Heart right ventricle (tissue), 16 donors: ENCODE measurements around the gene TERF2IP. TPM values are rescaled to one million over a fixed set of nuclear protein-coding genes. Genes with fewer than 3 reads are reported as not detected.

Experiments
- ATAC-seq, 8 donors: fragments of 200-7000 bp; cut with Tn5 transposase; one replicate each; pipeline ENCODE4 v1.9.1; 2020; ENCODE audit warnings: mild to moderate bottlenecking in 8 of 8, moderate library complexity in 8 of 8, moderate number of reproducible peaks in 1 of 8
- DNase-seq, 2 donors: peaks; one replicate each; pipeline ENCODE4 v3.0.0-alpha.2; 2020
- H3K27ac ChIP-seq, 10 donors: fragments of 200-600 bp; sonication (generic) in 2 of 10; one replicate each; pipeline versions ENCODE4 v1.5.0 to v1.8.0; 2020 to 2022; ENCODE audit warnings: mild to moderate bottlenecking in 3 of 10
- H3K27me3 ChIP-seq, 7 donors: fragments of 200-600 bp; one replicate each; pipeline ENCODE4 v1.8.0; 2021 to 2022; ENCODE audit warnings: mild to moderate bottlenecking in 2 of 7
- H3K36me3 ChIP-seq, 9 donors: fragments of 200-600 bp; sonication (generic) in 1 of 9; one replicate each; pipeline versions ENCODE4 v1.5.0 to v1.8.0; 2020 to 2022; ENCODE audit warnings: mild to moderate bottlenecking in 2 of 9
- H3K4me1 ChIP-seq, 9 donors: fragments of 200-600 bp; sonication (generic) in 1 of 9; one replicate each; pipeline versions ENCODE4 v1.5.0 to v1.8.0; 2020 to 2022; ENCODE audit warnings: mild to moderate bottlenecking in 4 of 9
- H3K4me3 ChIP-seq, 10 donors: fragments of 200-600 bp; sonication (generic) in 2 of 10; one replicate each; pipeline versions ENCODE4 v1.5.0 to v1.8.0; 2020 to 2022; ENCODE audit warnings: mild to moderate bottlenecking in 7 of 10, moderate library complexity in 2 of 10
- H3K9me3 ChIP-seq, 11 donors: fragments of 200-600 bp in 10 of 11; sonication (generic) in 2 of 11; one replicate each; pipeline versions ENCODE4 v1.5.0 to v1.8.0; 2013 to 2022; ENCODE audit warnings: mild to moderate bottlenecking in 2 of 11, control low read depth in 1 of 11, moderate library complexity in 1 of 11
- CTCF ChIP-seq, 9 donors: fragments of 200-600 bp; sonication (generic) in 2 of 9; IDR thresholded peaks; one replicate each; pipeline versions ENCODE4 v1.5.0 to v1.8.0; 2021 to 2022; ENCODE audit warnings: antibody characterized with exemption in 9 of 9, mild to moderate bottlenecking in 5 of 9, moderate library complexity in 1 of 9
- WGBS, 2 donors: extraction: QIAGEN DNeasy Blood & Tissue Kit; methylation state at CpG; one replicate each; pipeline ENCODE4 v1.1.7; 2013; ENCODE audit warnings: inconsistent platforms in 1 of 2; 5-methylcytosine and 5-hydroxymethylcytosine counted together
- intact Hi-C, 10 donors: fragments of 100-400 bp; cut with DNase I; formaldehyde crosslinking; loops; one replicate each; pipeline versions ENCODE4 v1.11.1 to v1.14.2; 2022
- polyA plus RNA-seq, 2 donors: library from polyadenylated mRNA; stranded (reverse); fragments of 200-250 nt; gene quantifications; one replicate each; pipeline ENCODE4 v1.2.3, GENCODE V29; 2013
- total RNA-seq, 10 donors: library from RNA; stranded (reverse); fragmentation: NEBNext Ultra II Directional in 3 of 10; extraction: Animal tissue kit (Norgen Biotek cat#: 25700) in 3 of 10; gene quantifications; one replicate each; pipeline versions ENCODE4 v1.2.1 to v1.2.4, GENCODE V29; 2021 to 2023
- donor health status: Arrhythmogenic right ventricular cardiomyopathy.
- donor health status: ischemic (EF 13 %, LVEDD 7.1; RV severe dilation, severe dysfunction).
- donor health status: healthy with polysubstance abuse.
- donor health status: DM: no; HTN: yes; CAD: no.
- donor health status: DM: no; HTN: no; CAD: no.
- donor health status: ischemic (EF 25% LVEDD 6.9; RV normal size, moderate dysfunction).
- donor health status: ischemic (EF 25% LVEDD 5.7; RV mildly dilated, moderate dysfunction).
- donor health status: healthy.
- donor health status: DM: yes; HTN: yes; CAD: no.
- donor health status: Ischemic cardiomyopathy.
- donor health status: ischemic (EF 35%, LVEDD 5.7; RV mildly dilated, moderate dysfunction).
- donor health status: nonischemic (EF 11% LVEDD 7.7; RV severe dilation, severe dysfunction).
- donor health status: DM: yes; HTN: yes; CAD: no.
- donor health status: PGD.
- donor health status: ischemic (EF 29% LVEDD 5.4; RV normal size, mild dysfunction).
- donor health status: nonischemic (EF 23%, LVEDD 6.1; RV moderate dilation, normal function).

The TERF2IP gene
- total and polyA plus RNA-seq, 12 donors = 43.3 to 79.3 (median 64.5) TPM

DNA sequence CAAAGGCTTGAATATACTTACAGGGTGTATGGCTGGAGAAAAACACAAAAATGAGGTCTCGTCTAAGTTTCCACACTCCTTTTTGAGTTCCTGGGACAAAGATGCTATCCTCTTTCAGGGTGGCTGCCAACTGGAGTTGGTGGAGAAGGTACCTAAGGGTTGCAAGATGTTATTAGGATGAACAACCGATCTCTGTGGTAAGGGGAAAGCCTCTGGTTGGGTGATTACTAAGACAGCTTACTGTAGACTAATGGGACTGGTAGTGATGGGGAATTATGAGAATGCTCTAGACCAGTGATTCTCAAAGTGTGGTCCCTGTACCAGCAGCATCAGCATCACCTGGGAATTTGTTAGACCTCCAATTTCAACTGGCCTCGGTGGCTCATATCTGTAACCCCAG, 30.5 kb upstream of the TERF2IP start:
- no peaks in the 10 kb centered on the region for H3K9me3 ChIP-seq
- no peak for DNase-seq
- H3K4me1 ChIP-seq = peaks cover 0 to 25% (median 17%) of the 10 kb centered on the region in 9 donors
- H3K36me3 ChIP-seq = peaks cover 0 to 85% (median 44%) of the 10 kb centered on the region in 9 donors
- peak overlapping the region in 1 of 10 donors; percentile 58 for H3K27ac ChIP-seq
- no peaks in the 10 kb centered on the region for H3K27me3 ChIP-seq
- intact Hi-C loops = loop anchor here in 1 of 10 donors (10.0 kb wide), 1 partner anchor 102 kb away; no protein-coding TSS in a partner anchor
- no peak overlapping the region for H3K4me3 ChIP-seq
- no peak for TF ChIP-seq CTCF (IDR thresholded peaks at IDR 0.05)
- 96 to 97% methylated on average over 3 of the region's 3 CpGs for WGBS, 2 donors
- ATAC-seq = no peak

- no peak for TF ChIP-seq CTCF (IDR thresholded peaks at IDR 0.05)
- 96 to 97% methylated on average over 2 of the region's 2 CpGs for WGBS, 2 donors
- DNase-seq (no peak), ATAC-seq (no peak)
- Histone ChIP-seq H3K4me1 (peaks cover 0 to 33% (median 22%) of the 10 kb centered on the region in 9 donors), H3K4me3 (no peak overlapping the region), H3K27me3 (no peaks in the 10 kb centered on the region), H3K27ac (no peak overlapping the region), H3K36me3 (peaks cover 0 to 69% (median 27%) of the 10 kb centered on the region in 9 donors), H3K9me3 (no peaks in the 10 kb centered on the region)
- intact Hi-C loops = loop anchor here in 1 of 10 donors (10.0 kb wide), 1 partner anchor 104 kb away; no protein-coding TSS in a partner anchor
These were observed 28.8 kb upstream of the TERF2IP start for GRCh38 chr16:75618780-75619179.

- Histone ChIP-seq H3K36me3 (peaks cover 0 to 55% (median 23%) of the 10 kb centered on the region in 9 donors), H3K27ac (peak overlapping the region in 2 of 10 donors; percentile 92 to 96), H3K4me3 (no peak overlapping the region), H3K27me3 (no peaks in the 10 kb centered on the region), H3K9me3 (no peaks in the 10 kb centered on the region), H3K4me1 (peaks cover 0 to 35% (median 22%) of the 10 kb centered on the region in 9 donors)
- TF ChIP-seq CTCF (IDR thresholded peaks at IDR 0.05) = no peak
- intact Hi-C loops = loop anchor here in 9 of 10 donors (2.0 to 10.0 kb wide), 10 partner anchors 33 to 150 kb away; partner anchors contain the start of genes GABARAPL2 (in 5 of the 9) and TMEM231 (in 1 of the 9)
- no peak for DNase-seq
- no peak for ATAC-seq
- WGBS, 2 donors = 79 to 82% methylated on average over 20 of the region's 20 CpGs
These were observed 27.0 kb upstream of the TERF2IP start for GRCh38 chr16:75620326-75621169.

DNA sequence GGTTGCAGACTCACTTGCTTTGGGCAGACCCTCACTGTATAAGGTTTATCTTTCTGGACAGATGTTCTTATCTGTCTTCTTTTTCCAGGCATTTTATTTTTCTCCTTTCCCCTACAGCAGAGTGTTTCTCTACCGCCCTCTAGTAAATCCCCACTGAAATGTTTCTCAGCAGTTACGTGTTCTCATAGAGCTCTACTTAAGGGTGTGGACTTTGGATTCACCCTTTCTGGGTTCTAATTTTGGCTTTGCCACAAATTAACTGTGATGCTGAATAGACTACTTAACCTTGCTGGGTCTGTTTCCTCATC, 26.4 kb upstream of the TERF2IP start:
- peak overlapping the region in 2 of 10 donors; percentile 92 to 96 for H3K27ac ChIP-seq
- intact Hi-C loops = loop anchor here in 9 of 10 donors (2.0 to 10.0 kb wide), 10 partner anchors 34 to 150 kb away; partner anchors contain the start of genes GABARAPL2 (in 5 of the 9) and TMEM231 (in 1 of the 9)
- whole genome bisulfite sequencing, 2 donors = 6 to 13% methylated on average over 2 of the region's 2 CpGs

More for the DNA sequence above, 26.4 kb upstream of the TERF2IP start:
- Histone ChIP-seq H3K36me3 (peaks cover 0 to 55% (median 22%) of the 10 kb centered on the region in 9 donors), H3K4me1 (peaks cover 0 to 35% (median 22%) of the 10 kb centered on the region in 9 donors), H3K4me3 (no peak overlapping the region), H3K9me3 (no peaks in the 10 kb centered on the region), H3K27me3 (no peaks in the 10 kb centered on the region)
- TF ChIP-seq CTCF (IDR thresholded peaks at IDR 0.05) = peak in 8 of 9 donors; percentile 21 to 65 (median 46)
- ATAC-seq (no peak), DNase-seq (no peak)
